Kidney (tissue), 14 donors: Measurements from ENCODE around the gene DTNBP1. TPM values are rescaled to one million over a fixed set of nuclear protein-coding genes. Genes with fewer than 3 reads are reported as not detected.

Source experiments
- DNase-seq, 5 donors: peaks; one replicate each; pipeline ENCODE4 v3.0.0-alpha.2; 2013 to 2020
- FAIRE-seq: peaks from 2 replicates; lab custom pipeline; 2012; peaks lifted over from hg19 to GRCh38; lab: Jason Lieb, UNC
- H3K27ac ChIP-seq, 2 donors: one replicate each; pipeline ENCODE4 v1.7.0; 2013; ENCODE audit warnings: low read depth in 2 of 2, low read length in 2 of 2, inconsistent platforms in 1 of 2
- H3K27me3 ChIP-seq: one replicate; pipeline ENCODE4 v1.7.1; 2013; ENCODE audit warnings: low read length, inconsistent platforms; ENCODE audit not compliant: control insufficient read depth, insufficient read depth
- H3K36me3 ChIP-seq, 3 donors: one replicate each; pipeline versions ENCODE4 v1.7.0 to v1.7.1; 2013; ENCODE audit warnings: low read length in 3 of 3, control low read depth in 1 of 3, inconsistent platforms in 1 of 3; ENCODE audit not compliant: insufficient read depth in 3 of 3, control insufficient read depth in 2 of 3
- H3K4me1 ChIP-seq, 3 donors: one replicate each; pipeline versions ENCODE4 v1.7.0 to v1.7.1; 2013; ENCODE audit warnings: low read length in 3 of 3, inconsistent platforms in 1 of 3, low read depth in 1 of 3; ENCODE audit not compliant: control insufficient read depth in 2 of 3, insufficient read depth in 2 of 3
- H3K4me3 ChIP-seq, 3 donors: one replicate each; pipeline versions ENCODE4 v1.7.0 to v1.8.1; 2013; ENCODE audit warnings: low read length in 3 of 3, control low read depth in 1 of 3, inconsistent platforms in 1 of 3
- H3K9ac ChIP-seq, 3 donors: one replicate each; pipeline versions ENCODE4 v1.7.0 to v1.7.1; 2013; ENCODE audit warnings: low read length in 3 of 3, control low read depth in 1 of 3, inconsistent platforms in 1 of 3
- H3K9me3 ChIP-seq, 3 donors: one replicate each; pipeline versions ENCODE4 v1.7.0 to v1.7.1; 2013; ENCODE audit warnings: low read length in 3 of 3, control low read depth in 1 of 3, inconsistent platforms in 1 of 3; ENCODE audit not compliant: control insufficient read depth in 2 of 3, insufficient read depth in 1 of 3
- intact Hi-C: fragments of 100-400 bp; cut with DNase I; formaldehyde crosslinking; loops from one replicate; pipeline ENCODE4 v1.11.1; 2022
- polyA plus RNA-seq: library from polyadenylated mRNA; stranded (reverse); fragments of 350-450 nt; fragmentation: Illumina TruSeq; extraction: RNeasy Lipid Tissue Mini Kit (QIAGEN cat#74804); gene quantifications from one replicate; pipeline ENCODE4 v1.2.3, GENCODE V29; 2014; ENCODE audit warnings: low read depth, low replicate concordance; ENCODE audit not compliant: insufficient read depth
- total RNA-seq: library from RNA; stranded (reverse); fragmentation: NEBNext Ultra II Directional; extraction: Animal tissue kit (Norgen Biotek cat#: 25700); gene quantifications from one replicate; pipeline ENCODE4 v1.2.1, GENCODE V29; 2021
- TF ChIP-seq, protein P1 (sequence below): IDR thresholded peaks from 3 replicates; pipeline ENCODE4 v1.5.1; 2012; ENCODE audit warnings: mild to moderate bottlenecking, moderate library complexity, borderline replicate concordance; ENCODE audit not compliant: insufficient read depth; ENCODE audit errors: extremely low read depth
- donor health status: control.
- donor health status: control.
- donor health status: control.
- donor health status: control.
- donor health status: control.
- donor health status: DM: yes; HTN: yes; CAD: no.
- donor health status: Normal renal cell carcinoma (clear cell type).

Gene DTNBP1
- total and polyA plus RNA-seq, 2 donors from 2014 or later = 25.2 to 36.2 TPM

- Histone ChIP-seq H3K4me3 (no peak overlapping the region), H3K9me3 (no peaks in the 10 kb centered on the region), H3K36me3 (peaks cover 0 to 11% (median 0%) of the 10 kb centered on the region in 3 donors), H3K9ac (no peak overlapping the region), H3K27me3 (no peaks in the 10 kb centered on the region), H3K4me1 (peaks cover 0 to 1% (median under 1%) of the 10 kb centered on the region in 3 donors), H3K27ac (no peak overlapping the region)
- DNase-seq = no peak
- intact Hi-C loops = no loop called here
- no peak for FAIRE-seq
- TF ChIP-seq, protein P1, sequence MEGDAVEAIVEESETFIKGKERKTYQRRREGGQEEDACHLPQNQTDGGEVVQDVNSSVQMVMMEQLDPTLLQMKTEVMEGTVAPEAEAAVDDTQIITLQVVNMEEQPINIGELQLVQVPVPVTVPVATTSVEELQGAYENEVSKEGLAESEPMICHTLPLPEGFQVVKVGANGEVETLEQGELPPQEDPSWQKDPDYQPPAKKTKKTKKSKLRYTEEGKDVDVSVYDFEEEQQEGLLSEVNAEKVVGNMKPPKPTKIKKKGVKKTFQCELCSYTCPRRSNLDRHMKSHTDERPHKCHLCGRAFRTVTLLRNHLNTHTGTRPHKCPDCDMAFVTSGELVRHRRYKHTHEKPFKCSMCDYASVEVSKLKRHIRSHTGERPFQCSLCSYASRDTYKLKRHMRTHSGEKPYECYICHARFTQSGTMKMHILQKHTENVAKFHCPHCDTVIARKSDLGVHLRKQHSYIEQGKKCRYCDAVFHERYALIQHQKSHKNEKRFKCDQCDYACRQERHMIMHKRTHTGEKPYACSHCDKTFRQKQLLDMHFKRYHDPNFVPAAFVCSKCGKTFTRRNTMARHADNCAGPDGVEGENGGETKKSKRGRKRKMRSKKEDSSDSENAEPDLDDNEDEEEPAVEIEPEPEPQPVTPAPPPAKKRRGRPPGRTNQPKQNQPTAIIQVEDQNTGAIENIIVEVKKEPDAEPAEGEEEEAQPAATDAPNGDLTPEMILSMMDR = no peak
Observed at GRCh38 chr6:15510536-15511247, 152.1 kb downstream of the DTNBP1 start.

GRCh38 chr6:15510121-15510520, 152.7 kb downstream of the DTNBP1 start:
- H3K27ac ChIP-seq = no peak overlapping the region
- peaks cover 0 to 11% (median 0%) of the 10 kb centered on the region in 3 donors for H3K36me3 ChIP-seq
- H3K9me3 ChIP-seq = no peaks in the 10 kb centered on the region
- no peaks in the 10 kb centered on the region for H3K27me3 ChIP-seq
- FAIRE-seq (no peak), DNase-seq (peak in 1 of 5 donors; percentile 52)
- intact Hi-C loops = no loop called here
- H3K4me1 ChIP-seq = peaks cover 0 to 7% (median 6%) of the 10 kb centered on the region in 3 donors
- H3K9ac ChIP-seq = no peak overlapping the region
- TF ChIP-seq, protein P1 = no peak
- no peak overlapping the region for H3K4me3 ChIP-seq

DNA sequence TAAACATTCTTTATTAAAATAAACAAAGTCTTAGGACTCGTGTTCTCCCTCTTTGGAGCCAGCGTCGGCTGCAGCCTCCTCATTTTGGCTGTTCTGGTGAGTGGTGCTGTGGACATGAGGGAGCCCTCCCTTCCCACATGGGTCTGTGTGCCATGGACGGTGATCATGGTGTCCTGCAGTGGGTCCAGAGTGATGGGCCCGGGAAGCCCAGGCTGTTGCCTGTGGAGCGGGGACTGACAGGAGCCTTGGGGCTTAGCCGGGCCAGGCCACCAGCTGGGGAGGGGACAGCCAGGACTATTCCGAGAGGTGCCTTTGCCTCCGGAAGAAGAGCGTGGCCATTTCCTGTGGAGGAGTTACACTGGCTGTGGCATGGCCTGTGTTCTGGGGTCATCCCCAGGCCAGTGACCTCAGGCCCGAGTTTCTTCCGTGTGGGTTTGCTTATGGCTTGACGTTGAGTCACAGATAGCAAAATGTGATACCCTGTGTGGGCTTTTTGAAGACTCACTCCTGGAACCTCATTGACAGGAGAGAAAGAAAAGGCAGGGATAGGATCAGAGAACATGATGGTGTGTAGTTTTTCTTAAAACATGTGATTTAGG, 153.4 kb downstream of the DTNBP1 start:
- TF ChIP-seq, protein P1 = no peak
- H3K36me3 ChIP-seq = peaks cover 0 to 11% (median 0%) of the 10 kb centered on the region in 3 donors
- H3K27ac ChIP-seq = no peak overlapping the region
- DNase-seq = peak in 1 of 5 donors; percentile 61
- no peak overlapping the region for H3K4me3 ChIP-seq
- no peaks in the 10 kb centered on the region for H3K9me3 ChIP-seq
- no peak overlapping the region for H3K9ac ChIP-seq
- peaks cover 0 to 11% (median 10%) of the 10 kb centered on the region in 3 donors for H3K4me1 ChIP-seq
- intact Hi-C loops = no loop called here
- H3K27me3 ChIP-seq = no peaks in the 10 kb centered on the region
- FAIRE-seq = no peak
